ENCODE measurements around the gene NOXO1.
A peak's percentile ranks its signal among the peaks of the same experiment; 100 is the strongest.
"Not testable (repeated sequence)": the region's sequence is repeated elsewhere in the genome, so short reads cannot be mapped to it uniquely, and the experiment has no call there.

The NOXO1 gene

GRCh38 chr16:1977875-1978268, 3.4 kb downstream of the NOXO1 start:
- no peak for DNase-seq

GRCh38 chr16:1976951-1977874, 4.1 kb downstream of the NOXO1 start:
- DNase-seq, result no peak

GRCh38 chr16:1976216-1976520, 5.1 kb downstream of the NOXO1 start:
- no peak for DNase-seq

GRCh38 chr16:1975432-1976215, 5.6 kb downstream of the NOXO1 start:
- DNase-seq, result no peak

- no peak for DNase-seq
These were observed 6.9 kb downstream of the NOXO1 start for GRCh38 chr16:1974157-1975070.

- no peak for DNase-seq
These were observed 7.7 kb downstream of the NOXO1 start for GRCh38 chr16:1973461-1974156.

GRCh38 chr16:1972490-1972877, 8.8 kb downstream of the NOXO1 start:
- no peak for DNase-seq

- DNase-seq, result peak; percentile 91
These were observed 9.3 kb downstream of the NOXO1 start, which contains the start of gene TBL3 for GRCh38 chr16:1971796-1972489. Gene TBL3, plus strand, starts transcription at chr16:1972053. Its CDS starts 112 bp downstream, at chr16:1972165.

GRCh38 chr16:1968146-1968953, 12.9 kb downstream of the NOXO1 start:
- DNase-seq, result no peak

- DNase-seq, result no peak
These were observed 14.8 kb downstream of the NOXO1 start, which contains the start of gene RNF151 for GRCh38 chr16:1966460-1966859. Gene RNF151, plus strand, starts transcription at chr16:1966856. Its CDS starts 26 bp downstream, at chr16:1966882.

GRCh38 chr16:1965396-1966001, 15.8 kb downstream of the NOXO1 start:
- no peak for DNase-seq

- peak; percentile 99 for DNase-seq
These were observed 16.5 kb downstream of the NOXO1 start, which contains the start of gene RPS2 for GRCh38 chr16:1964506-1965395. Gene RPS2, minus strand, starts transcription at chr16:1964826. Its CDS starts 201 bp downstream, at chr16:1964625.

GRCh38 chr16:1963806-1964505, 17.3 kb downstream of the NOXO1 start:
- DNase-seq, result peak; percentile 47

- not testable (repeated sequence) for DNase-seq
These were observed 18.8 kb downstream of the NOXO1 start for GRCh38 chr16:1962161-1963153.

- DNase-seq, result no peak
These were observed 19.6 kb downstream of the NOXO1 start for GRCh38 chr16:1961651-1962067.

GRCh38 chr16:1960665-1961630, 20.3 kb downstream of the NOXO1 start:
- peak; percentile 35 for DNase-seq
